Stimulated activated CD8-positive, alpha-beta memory T cell treated with anti-CD3 and anti-CD28 coated beads, Interleukin-7, amount 100 ng/mL, for 24 hours (primary cell): ENCODE data around the gene ETAA1.
A peak's percentile ranks its signal among the peaks of the same experiment; 100 is the strongest.

ENCODE experiments used
- DNase-seq: peaks from one replicate; pipeline ENCODE4 v3.0.0-alpha.2; 2020; ENCODE audit warnings: low read depth

ETAA1 gene

DNA sequence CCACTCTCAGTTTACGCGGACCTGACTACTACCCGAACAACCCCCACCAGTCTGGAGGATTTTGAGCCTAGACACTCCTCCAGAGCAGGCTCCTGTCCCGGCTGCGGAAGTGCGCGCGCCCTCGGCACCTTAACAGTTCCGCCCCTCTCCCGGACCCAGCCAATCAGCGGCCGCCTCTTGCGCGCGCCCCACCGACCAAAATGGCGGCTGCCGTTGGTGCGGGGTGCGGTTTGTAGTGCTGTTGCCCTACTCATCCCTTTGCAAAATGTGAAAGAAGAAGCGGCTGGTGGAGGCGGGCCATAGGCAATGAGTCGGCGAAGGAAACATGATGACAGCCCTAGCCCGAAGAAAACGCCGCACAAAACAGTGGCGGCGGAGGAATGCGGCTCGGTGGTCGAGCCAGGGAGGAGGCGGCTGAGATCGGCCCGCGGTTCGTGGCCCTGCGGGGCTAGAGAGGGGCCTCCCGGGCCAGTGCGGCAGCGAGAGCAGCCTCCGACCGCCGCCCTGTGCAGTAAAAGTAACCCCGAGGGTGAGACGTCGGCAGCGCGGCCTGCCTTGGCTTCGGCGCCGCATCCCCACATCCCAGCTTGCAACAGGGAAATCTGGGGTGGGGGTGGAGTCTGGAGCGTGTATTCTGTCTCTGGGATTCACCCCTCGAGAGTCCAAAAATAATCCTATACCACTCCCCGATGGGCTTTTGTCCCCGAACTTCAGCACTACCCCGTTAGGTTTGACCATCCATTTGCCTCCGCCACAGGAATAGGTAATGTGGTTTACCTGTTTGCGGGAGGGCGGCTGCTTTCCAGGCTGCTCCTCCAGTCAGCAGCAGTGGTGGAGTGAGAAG lies at the start of gene ETAA1:
Gene ETAA1, plus strand, starts transcription at position 191 of the 844 bp plus-strand sequence. Its CDS starts 116 bp downstream, at position 307.
- DNase-seq: peak; percentile 87

DNA sequence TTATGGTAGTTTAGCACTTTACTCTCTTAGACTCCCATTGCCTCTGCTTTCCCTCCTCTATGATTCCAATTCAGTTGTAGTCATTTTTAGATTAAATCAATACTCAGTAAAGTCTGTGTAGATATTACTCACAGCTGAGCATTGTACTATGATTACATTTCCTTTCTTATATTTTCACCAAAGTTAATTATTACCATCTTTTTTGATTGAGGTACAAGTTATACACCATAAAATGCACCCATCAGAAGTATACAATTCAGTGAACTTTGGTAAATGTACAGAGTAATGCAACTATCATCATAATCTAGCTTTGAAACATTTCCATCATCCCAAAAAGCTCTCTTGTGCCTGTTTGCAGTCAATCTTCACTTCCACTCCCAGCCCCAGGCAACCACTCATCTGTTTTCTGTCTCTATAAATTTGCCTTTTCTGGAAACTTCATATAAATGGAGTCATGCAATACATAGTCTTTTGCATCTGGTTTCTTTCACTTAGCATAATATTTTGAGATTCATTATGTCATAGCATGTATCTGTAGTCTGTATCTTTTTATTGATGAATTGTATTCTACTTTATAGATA lies 30.2 kb upstream of the ETAA1 start:
- no peak for DNase-seq

DNA sequence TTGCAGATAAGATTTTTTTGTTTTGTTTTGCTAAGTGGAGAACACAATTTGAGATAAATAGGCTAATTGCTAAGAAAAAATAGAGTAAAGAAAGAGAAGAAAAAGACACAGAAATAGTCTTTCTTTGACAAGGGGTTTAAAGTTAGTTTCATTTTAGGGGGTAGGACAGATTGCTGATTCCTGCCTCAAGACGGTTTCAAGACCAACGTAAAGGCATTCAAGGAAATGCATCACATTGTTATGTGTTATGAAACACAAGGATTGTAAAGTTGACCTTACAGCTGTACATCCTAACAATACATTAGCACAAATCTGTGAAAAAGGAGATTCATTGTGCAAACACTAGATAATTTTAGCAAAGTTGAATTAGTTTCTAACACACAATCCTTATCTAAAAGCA lies 22.7 kb upstream of the ETAA1 start:
- no peak for DNase-seq

DNA sequence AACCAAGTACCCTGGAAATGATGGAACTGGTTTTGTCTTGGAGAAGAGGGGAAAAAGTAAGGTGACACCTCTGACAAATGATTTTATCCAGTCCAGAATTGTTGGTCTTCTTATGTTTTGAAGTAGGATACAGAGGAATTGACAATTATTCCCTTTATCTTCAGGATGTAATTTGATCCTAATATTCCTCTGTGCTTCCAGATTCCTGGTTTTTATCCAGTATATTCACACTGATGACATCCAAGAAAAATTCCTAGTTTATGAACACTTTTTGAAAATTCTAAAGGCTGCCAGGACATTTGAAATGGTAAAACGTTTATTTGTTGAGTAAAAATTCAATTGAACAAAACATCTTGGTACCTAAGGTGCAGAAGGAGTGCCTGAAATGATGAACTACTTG lies 22.2 kb upstream of the ETAA1 start:
- DNase-seq: no peak

DNA sequence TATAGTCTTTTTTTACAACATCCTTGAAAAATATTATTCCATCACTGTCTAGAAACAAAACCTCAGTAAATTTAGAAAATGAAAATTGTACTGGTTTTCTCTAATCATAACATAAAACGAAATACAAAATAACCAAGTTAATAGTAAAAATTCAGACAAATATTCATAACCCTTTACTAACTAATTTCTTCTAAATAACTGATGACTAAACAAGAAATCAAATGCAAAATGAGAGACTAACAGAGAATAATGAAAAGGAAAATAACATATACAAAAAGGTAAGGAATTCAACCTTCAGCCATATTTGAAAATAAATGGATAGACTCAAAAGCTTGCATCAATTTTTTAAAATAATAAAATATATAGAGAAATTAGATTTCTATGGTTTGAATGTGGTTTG lies 18.6 kb upstream of the ETAA1 start:
- DNase-seq: no peak

DNA sequence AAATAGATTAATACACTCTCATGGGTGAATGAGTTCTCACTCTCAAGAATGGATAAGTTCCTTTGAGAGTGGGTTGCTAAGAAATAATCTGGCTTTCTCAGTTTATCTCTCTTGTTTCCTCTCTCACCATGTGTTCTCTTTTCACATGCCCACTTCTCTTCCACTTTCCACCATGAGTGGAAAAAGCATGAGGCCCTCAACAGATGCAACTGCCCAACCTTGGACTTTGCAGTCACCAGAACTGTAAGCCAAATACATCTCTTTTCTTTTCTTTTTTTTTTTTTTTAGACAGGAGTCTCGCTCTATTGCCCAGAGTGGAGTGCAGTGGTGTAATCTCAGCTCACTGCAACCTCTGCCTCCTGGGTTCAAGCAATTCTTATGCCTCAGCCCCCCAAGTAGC lies 18.1 kb upstream of the ETAA1 start:
- DNase-seq: no peak

DNA sequence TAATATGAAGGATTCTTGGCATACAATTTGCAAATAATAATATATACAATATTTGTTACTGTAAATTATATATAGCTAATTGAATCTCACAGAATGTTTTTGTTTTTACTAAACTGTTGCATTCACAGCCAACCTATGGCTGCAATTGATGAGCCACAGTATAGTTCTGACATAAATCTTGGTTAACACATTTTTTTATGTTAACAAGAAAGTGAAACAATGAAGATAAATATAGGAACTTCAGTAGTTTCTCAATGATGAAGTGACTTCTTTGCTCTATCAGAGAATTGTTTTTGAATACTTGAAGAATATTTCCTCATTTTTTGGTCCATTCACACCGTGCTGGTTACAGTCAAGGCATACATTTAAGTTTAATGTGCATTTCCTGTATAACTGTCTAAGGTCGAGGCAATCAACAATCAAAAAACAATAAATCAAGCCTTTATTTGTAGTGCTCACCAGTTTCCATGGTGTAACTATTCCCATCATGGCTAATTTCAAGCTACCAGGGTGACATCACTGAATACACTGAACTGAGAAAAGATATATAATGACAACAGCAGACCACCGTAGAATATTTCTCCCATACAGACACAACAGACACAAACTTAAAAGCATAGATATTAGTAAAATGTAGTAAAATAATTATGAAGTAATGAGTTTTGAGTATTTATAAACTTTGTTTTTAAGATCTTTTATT lies 12.9 kb upstream of the ETAA1 start:
- no peak for DNase-seq

DNA sequence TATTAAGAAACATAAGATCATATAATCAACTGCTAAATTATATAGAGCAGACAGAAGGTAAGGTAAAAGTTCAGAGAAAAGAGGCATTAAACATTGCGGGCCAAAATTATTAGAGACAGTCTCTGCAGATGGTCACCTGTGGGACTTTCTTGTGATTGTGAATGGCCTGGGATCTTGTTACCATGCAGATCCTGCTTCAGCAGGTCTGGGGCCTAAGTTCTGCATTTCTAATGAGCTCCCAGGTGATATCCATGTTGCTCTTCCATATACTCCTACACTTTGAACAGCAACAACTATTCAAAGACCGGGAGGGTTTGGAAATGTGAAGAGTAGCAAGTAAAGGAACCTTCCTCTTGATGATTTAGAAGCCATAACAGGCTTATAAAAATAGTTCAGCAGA lies 8.5 kb upstream of the ETAA1 start:
- no peak for DNase-seq

DNA sequence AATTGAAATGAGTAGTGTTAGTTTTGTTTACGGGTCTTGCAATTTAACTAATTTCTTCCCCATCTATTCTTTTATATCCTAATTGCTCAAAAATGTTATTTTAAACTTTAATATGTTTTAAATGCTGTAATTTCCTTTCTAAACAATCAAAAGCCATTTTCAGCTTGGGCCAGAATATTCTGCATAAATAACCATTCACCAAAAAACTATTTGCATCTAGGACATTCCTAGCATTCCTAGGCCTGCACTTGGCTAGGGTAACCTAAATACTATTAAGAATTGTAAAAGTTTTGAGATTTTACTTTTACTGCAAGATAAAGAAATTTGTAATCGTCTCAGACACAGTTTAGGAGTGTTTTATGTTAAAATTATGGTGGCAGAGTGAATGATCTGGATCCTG lies 7.8 kb upstream of the ETAA1 start:
- no peak for DNase-seq

DNA sequence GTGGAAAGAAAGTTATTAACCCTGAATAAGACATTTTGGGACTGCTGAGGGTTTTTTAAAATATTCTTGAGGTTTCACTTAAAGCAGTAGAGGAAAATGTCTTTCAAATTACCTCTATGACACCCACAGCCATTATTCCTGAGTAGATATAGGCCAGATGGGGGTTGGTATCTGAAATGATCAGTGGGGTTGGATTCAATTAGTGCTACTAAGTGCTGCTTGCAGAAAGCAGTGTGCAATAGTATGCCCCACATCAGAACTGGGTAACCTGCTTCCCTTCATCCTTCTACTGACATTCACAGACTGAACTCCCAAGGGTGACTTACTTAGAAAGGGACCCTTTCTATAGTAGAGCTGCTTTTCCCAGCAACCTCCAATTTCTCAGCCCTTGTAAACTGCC lies 7.3 kb upstream of the ETAA1 start:
- DNase-seq: no peak

DNA sequence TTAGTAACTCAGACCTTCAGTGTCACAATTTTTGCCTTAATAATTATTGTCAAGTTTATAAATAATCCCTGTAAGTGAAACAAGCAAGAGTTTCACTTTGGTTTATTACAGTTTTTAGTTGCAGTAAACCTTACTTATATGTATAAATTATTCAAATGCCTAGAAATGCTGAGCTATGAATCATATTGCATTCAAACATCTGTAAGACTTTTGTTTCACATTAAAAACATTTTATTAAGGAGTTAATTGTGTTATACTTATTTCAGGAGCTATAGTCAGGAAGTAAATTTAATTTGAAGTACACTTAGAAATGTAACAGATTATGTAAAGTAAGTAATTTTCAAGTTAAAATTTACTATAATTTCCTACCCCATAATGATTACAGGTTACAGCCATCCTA lies 3.9 kb upstream of the ETAA1 start:
- no peak for DNase-seq

DNA sequence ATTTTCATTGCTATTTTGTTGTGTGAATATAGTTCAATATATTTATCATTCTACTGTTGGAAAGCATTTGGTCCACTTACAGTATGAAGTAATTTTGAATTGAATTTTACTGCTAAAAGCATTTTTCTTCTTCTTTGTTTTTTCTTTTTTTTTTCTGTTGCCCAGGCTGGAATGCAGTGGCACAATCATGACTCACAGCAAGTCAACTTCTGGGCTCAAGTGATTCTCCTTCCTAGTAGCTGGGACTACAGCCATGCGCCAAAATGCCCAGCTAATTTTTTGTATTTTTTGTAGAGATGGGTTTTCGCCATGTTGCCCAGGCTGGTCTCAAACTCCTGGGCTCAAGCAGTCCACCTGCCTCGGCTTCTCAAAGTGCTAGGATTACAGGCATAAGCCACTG lies 2.4 kb upstream of the ETAA1 start:
- DNase-seq: no peak

DNA sequence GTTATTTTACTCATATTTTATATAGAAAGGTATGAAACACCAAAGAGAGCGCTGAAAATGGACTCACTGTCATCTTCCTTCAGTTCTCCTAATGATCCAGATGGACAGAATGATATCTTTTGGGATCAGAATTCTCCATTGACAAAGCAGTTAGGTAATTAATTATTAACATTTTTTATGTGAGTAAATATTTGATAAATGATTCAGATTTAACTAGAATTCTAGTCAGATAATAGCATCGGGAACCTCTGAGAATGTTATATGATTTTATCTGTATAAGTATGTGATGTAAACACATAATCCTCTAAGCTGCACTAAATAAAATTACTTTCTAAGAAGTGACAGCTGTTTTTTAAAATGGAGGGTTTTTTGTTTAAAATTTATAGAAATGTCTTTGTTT lies 2.0 kb downstream of the ETAA1 start:
- no peak for DNase-seq

DNA sequence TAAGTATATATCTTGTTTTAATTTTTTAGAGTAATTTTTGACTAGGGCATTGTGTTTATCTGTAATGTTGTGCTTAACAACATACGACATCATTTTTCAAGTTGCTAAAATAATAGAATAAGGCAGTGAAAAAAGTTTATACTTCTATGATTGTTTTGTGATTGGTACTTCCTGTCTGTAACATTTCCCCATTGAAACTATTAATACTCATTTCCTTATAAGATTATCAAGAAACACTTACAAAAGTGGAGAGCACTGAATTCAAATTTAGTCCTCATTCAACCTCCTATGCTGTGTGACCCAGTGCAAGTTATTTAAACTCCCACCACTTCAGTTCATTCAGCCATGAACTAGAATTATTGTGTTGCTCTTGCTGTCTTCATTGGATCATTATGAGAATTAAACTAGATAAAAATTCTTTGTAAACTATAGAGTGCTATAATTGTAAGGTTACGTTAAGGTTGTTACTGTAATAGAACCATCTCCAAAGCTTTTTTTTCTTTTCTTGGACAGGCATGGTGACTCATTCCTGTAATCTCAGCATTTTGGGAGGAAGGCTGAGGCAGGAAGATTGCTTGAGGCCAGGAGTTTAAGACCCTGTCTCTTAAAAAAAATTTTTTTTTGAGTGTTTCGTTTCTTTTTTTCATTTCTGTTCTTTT lies 2.8 kb downstream of the ETAA1 start:
- no peak for DNase-seq

DNA sequence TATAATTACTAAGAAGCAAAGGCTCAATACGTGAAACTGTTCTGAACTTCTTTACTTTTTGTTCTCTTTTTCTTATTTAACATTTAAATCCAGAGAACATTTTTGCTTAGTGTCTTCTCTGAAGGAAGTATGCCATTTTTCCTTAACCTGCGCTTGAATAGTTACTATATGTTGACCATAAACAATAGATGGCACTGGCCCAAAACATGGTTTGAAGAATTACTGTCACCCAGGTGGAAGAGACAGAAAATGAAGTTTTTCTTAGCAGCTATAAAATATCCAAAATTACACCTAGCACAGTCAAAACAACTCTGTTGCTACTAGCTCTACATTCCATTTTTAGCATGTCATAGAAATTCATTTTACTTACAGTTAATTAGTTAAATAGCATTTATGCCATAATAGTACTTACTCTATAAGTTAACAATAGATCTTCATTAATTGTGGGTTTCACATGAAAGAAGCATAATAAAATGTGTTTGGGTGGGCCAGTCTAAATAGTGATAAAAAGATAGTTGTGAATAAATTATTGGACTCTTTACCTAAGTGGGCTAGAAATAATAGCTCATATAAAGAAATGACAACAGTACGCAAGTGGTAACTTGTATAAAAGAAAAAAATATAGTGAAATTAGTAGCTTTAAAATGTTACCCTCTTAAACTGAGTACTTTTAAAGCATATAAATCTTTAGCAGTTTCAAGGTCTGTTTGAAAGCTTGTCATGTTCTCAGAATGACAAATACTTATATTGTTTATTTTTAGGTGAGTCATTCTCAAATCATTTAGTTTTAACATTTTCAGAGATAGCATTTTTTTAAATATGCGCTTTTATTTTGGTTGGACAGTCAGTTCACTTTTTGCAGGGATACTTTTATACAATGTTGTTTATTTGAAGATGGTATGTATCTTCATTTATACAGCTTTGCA lies 3.7 kb downstream of the ETAA1 start:
- DNase-seq: no peak

DNA sequence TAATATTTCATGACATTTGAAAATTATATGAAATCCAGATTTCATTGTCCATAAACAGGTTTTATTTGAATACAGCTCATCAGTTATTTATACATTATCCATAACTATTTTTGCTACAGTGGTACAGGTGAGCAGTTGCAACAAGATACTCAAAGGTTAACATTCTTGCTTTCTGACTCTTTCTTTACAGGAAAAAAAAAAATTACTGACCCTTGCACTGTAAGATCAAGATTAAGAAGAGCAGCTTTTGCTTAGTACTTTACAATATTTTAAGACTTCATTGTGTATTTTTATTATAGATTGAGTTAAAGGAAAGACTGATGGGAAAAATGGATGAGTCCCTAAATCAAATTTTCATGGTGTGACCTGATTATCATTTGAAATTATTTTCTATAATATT lies 11.2 kb downstream of the ETAA1 start:
- DNase-seq: no peak

DNA sequence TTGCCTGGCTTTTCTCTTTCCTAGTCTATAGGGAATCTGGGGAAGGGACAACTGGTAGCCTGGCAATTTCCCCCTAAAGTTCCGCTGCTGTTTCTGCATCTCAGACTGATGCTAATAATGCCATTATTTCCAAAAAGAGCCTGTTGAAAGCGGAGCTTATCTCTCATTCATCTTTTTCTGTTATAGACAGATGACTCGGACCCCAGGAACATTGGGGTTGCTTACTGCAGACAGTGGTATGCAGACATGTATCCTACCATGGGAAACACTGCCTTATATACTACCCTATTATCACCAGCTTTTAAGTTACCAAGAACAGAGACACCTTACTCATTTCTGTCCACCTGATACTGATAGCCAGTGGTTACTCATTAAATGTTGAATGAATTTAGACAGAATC lies 15.3 kb downstream of the ETAA1 start:
- DNase-seq: no peak

DNA sequence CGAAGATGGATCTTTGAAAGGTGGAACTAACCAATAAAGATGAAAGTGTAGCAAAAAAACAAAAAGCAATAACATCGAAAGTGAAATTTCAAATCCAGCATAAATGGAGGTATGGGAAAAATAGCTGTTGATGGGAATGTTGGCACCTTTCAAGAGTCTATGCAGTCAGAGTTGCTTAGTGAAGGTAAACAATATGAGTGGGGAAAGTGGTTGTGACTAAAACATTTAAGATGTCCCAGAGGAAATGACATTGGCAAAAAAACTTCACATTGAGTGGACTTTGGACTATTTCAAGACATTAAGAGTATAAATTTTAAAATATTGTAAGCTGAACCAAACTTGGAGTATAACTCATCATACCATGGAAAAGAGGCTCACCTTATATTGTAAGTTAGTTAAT lies 17.7 kb downstream of the ETAA1 start:
- DNase-seq: no peak

DNA sequence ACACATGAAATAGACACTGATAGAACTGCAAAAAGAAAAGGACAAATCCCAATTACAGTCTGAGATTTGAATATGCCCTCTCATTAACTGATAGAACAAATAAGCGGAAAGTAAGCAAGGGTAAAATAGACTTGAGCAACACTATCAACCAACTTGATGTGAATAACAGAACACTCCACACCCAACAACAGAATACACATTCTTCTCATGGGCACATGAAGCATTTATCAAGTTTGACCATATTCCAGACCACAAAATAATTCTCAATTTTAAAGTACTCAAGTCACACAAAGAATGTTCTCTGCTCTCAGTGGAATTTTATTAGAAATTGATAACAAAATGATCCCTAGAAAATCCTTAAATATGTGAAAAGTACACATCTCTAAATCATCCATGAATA lies 19.0 kb downstream of the ETAA1 start:
- DNase-seq: no peak

DNA sequence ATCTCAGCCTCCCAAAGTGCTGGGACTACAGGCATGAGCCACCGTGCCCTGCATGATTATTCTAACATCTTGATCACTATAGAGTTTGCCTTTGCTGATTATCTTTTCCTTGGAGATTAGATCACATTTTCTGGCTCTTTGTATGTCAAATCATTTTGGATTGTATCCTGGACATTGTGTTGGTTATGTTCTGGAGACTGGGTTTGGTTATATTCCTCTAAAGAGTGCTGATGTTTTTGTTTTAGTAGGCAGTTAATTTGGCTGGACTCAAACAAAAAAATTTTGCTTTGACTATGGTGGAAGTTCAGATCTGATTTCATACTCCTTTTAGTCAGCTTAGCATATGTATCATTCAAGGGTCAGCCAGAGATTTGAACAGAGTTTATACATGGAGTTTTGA lies 26.4 kb downstream of the ETAA1 start:
- no peak for DNase-seq

DNA sequence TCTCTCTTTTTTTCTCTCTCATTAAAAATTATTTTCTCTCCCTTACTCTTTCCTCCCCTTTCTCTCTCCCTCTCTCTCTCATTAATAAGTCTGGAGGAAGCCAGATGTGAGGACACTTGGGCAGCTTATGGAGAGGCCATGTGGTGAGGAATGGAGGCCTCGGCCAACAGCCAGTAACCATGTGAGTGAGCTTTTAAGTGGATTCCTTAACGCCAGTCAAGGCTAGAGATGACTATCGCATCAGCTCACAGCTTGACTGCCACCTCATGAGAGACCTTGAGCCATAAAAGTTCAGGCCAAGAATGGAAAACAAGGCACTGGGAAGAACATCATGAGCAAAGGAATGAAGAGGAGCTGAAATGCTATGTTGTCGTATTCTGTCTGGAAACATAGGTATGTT lies 39.1 kb downstream of the ETAA1 start:
- no peak for DNase-seq

DNA sequence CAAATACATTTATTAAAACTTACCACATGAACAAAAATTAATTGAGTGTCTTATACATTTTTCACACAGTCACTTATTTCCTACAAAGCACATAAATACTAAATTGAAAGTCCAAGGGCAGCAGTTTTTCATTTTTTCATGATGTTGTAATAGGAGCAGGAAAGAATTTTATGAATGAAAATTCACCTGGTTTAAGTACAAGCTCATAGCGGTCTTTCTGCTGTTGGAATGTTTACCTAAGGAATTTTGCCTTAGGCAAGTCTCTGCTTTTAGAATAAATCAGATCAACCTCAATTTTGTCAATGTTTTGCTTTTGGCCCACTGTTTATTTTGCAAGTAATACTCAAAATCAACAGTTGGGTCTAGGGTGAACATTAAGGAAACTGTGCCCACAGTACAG lies 40.0 kb downstream of the ETAA1 start:
- no peak for DNase-seq
